Mucosa of gallbladder (tissue), 1 donor: ENCODE measurements around the gene GDI2. TPM values are rescaled to one million over a fixed set of nuclear protein-coding genes. Genes with fewer than 3 reads are reported as not detected.
"Not testable (repeated sequence)": the region's sequence is repeated elsewhere in the genome, so short reads cannot be mapped to it uniquely, and the experiment has no call there.

Experiments
- DNase-seq: peaks from one replicate; pipeline ENCODE4 v3.0.0-alpha.2; 2020; ENCODE audit warnings: low spot score
- total RNA-seq: library from RNA; stranded (reverse); gene quantifications from one replicate; pipeline ENCODE4 v1.2.1, GENCODE V29; 2021
- donor health status: DM: no; HTN: no; CAD: no.

The GDI2 gene
- total RNA-seq, 1 donor from 2014 or later = 205 TPM

- no peak for DNase-seq
Observed at GRCh38 chr10:5827841-5828240, 14.6 kb upstream of the GDI2 start.

- DNase-seq = not testable (repeated sequence)
Observed at GRCh38 chr10:5826511-5826910, 13.3 kb upstream of the GDI2 start.

- no peak for DNase-seq
Observed at GRCh38 chr10:5818894-5819293, 5.7 kb upstream of the GDI2 start.

- no peak for DNase-seq
Observed at GRCh38 chr10:5818048-5818331, 4.8 kb upstream of the GDI2 start.

DNA sequence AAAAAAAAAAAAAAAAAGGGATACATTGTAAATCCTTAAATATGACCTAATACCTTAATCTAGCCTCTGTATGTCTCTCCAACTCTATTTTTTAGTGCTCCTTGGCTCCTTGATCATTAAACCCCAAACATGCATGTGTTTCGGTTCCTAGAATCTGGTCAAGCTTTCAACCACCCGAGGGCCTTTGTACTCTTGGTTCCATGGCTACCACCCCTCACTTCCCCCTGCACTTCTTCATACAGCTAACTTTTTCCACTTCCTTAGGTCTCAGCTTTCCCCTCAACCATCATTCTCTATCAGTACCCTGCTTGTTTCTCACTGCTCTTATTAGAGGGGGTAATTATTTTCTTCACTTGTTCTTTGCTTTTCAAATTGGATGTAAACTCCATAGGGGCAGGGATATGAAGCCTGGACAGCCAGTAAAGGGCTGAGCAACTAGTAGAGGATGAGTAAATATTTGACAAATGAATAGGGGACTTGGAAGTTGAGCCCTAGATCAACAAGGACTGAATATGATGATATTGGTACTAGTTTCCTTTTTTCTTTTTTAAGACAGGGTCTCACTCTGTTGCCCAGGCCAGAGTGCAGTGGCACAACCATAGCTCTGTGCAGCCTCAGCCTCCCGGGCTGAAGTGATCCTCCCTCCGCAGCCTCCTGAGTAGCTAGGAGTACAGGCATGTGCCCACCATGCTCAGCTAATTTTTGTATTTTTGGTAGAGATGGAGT is 4.3 kb upstream of the GDI2 start:
- DNase-seq = no peak

- no peak for DNase-seq
Observed at GRCh38 chr10:5816170-5816569, 2.9 kb upstream of the GDI2 start.

DNA sequence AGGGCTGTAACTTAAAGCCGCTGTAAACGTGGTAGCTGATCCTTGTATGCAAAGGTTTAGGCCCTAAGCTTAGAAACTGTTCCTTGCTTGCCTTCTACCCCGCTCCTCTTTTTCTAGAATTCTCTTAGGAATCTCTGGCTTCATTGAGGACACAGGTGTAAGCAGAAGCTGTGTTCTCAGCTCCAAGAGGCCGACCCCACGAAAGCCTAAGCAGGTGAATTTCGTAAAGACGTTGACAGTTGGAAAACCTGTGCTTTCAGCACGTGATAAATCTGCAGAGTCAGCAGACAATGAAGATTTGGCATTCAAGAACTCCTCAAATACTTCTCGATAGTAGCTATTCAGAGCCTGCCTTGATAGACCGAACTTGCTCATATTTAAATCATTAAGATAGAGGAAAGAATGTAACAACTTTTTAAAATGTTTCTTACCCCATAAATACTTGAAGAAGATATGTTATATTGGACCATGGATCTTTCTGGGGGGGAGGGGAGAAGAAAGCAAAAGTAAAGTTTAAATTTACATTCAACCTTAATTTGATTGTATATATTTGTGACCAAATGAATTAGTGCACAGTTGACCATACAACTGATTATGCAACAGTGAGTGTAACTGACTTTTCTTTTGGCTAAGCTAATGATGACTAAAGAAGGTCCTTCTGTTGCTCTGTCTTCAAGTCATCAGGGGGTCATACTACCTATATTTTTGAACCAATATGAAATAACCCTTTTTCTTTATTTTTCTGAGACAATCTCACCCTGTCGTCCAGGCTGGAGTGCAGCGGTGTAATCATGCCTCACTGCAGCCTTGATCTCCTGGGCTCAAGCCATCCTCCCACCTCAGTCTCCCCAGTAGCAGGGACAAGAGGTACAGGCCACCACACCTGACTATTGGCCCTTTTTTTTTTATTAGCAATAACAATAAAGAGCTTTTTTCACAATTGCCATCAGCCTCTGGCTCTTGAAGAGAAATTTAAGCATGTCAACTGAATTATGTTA is 1.2 kb upstream of the GDI2 start:
- no peak for DNase-seq

GRCh38 chr10:5813091-5813340 is 218 bp downstream of the GDI2 start:
- no peak for DNase-seq

DNA sequence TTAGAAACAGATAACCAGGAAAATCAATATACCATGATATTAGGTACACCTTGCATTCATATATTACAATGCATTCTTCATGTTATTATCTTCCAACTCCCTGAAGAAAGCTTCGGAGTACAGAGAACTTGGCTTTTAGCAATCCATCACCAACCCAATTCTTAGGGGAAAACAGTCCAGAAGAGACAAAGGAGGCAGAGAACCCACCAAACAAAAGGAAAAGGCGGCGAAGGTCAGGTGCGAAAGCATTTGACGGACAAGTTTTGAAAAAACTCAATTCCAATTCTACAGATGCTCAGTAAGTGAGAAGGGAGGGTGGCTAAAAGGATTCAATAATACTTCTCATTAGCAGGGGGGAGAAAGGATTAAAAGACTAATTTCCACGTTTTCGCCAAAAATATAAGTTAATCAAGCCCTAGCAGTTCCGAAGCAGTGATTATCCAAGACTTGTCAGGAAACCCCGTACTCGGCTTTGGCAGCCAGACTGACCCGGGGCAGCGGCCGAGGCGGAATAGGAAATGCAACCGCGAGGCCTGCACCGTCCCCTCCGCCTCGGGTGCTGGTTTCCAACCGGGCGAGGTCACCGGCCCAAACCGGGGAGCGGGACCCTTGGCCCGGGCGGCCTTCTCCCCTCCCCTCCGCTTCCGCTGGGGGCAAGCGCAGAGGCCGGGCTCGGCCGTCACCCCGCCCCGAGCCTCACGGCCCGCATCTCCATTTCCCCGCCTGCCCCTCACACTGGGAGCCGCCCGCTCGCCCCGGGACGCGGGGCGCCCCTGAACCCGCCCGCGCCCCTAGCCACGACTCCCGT is 747 bp downstream of the GDI2 start:
- peak; percentile 20 for DNase-seq

- DNase-seq = no peak
Observed at GRCh38 chr10:5811387-5811821, 1.8 kb downstream of the GDI2 start.

- no peak for DNase-seq
Observed at GRCh38 chr10:5810225-5810624, 3.0 kb downstream of the GDI2 start.

DNA sequence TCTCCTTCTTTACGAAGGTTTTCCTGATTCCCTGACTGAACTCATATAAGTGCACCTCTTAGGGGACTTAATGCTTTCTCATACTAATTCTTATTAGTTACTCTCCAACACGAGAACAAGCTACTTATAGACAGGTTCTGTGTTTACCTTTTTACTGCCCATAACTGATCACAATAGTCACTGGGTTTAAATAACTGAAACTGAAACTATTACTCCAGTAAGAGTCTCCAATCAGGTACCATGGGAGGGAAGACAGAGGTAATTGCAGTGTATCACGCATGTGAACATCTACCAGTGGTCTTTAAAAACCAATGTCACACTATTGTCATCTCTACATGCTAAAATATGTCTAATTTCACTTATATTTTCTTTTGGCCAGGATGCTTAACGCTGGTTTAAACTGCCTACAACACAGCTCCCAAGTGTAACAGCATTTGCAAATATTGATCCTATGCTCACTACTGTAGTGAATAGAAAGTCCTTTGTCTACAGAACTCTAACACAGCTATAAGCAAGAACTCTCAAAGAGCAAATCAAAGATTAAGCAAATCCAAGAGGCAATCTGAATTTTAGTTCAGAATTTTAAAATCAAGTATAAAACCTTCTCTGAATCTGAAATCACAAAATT is 3.6 kb downstream of the GDI2 start:
- no peak for DNase-seq

- not testable (repeated sequence) for DNase-seq
Observed at GRCh38 chr10:5808783-5809392, 4.3 kb downstream of the GDI2 start.

DNA sequence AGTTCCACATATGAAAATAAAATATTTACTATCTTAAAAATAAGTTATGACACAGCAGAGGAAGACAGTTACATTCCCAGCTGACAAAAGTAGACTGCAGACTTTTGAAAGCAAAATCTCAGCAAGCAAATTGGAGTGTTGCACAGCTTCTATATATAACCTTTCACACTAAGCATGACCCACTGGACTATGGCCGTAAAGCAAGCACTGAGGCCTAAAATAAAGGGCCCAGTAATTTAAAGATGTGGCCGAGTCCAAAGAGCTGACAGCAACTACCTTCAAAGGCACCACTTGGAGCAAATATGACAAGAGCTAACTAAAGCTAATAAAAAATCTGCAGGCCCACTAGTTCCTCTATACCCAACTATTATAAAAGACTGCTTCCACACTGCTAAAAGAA is 6.5 kb downstream of the GDI2 start:
- DNase-seq = no peak

- no peak for DNase-seq
Observed at GRCh38 chr10:5805711-5806110, 7.5 kb downstream of the GDI2 start.

GRCh38 chr10:5805260-5805659 is 8.0 kb downstream of the GDI2 start:
- no peak for DNase-seq

- DNase-seq = no peak
Observed at GRCh38 chr10:5804386-5804785, 8.8 kb downstream of the GDI2 start.

GRCh38 chr10:5800782-5801181 is 12.5 kb downstream of the GDI2 start:
- DNase-seq = no peak

DNA sequence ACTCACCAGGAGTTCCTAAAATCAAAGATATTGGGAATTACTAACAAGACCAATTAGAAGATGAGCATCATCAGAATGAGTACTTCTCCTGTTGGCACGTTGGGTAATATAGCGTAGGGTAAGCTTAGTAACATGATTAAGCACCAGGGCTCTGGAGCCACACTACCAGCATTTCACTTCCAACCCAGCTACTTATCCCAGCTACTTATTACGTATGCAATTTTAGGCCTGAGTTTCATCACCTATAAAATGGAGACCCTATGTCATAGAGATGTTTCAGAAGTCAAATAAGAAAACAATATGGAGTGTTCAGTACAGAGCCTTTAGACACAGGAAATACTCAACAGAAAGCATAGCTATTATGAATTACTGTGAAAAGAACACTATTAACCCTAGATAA is 19.0 kb downstream of the GDI2 start:
- DNase-seq = no peak

DNA sequence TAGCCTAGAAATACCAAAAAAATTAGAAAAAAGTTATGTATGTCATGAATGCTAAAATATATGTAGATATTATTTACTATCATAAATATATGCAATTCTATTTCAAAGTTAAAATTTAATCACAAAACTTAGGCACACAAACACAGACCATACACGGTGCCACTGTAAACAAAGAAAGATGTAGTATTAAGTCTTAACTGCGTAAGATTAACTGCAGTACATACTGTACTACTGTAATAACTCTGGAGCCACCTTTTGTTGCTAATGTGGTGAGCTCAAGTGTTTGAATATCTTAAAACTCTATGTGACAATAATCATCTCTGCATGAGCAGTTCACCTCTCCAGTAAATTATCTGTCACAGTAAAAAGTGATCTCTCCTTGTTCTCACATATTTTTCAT is 23.6 kb downstream of the GDI2 start:
- DNase-seq = no peak

- DNase-seq = no peak
Observed at GRCh38 chr10:5788969-5789368, 24.3 kb downstream of the GDI2 start.

GRCh38 chr10:5783300-5783699 is 29.9 kb downstream of the GDI2 start:
- DNase-seq = no peak
